Activated CD8-positive, alpha-beta memory T cell treated with anti-CD3 and anti-CD28 coated beads, Interleukin-2, amount 10 ng/mL, durations not matched to agents 7 days and 5 days (primary cell): ENCODE data around the gene RIMS4. TPM values are rescaled to one million over a fixed set of nuclear protein-coding genes. Genes with fewer than 3 reads are reported as not detected.

Source experiments
- ATAC-seq: fragments of 150-1000 bp; cut with Tn5 transposase; one replicate; pipeline ENCODE4 v1.10.0; 2021; ENCODE audit warnings: moderate library complexity
- CTCF ChIA-PET: fragments of 350-600 bp; sonication (Branson Sonifier 250); formaldehyde crosslinking; loops from one replicate; lab custom pipeline; 2021; ENCODE audit warnings: antibody characterized with exemption; lab: Charles Lee
- DNase-seq: peaks from one replicate; pipeline ENCODE4 v3.0.0-alpha.2; 2020
- H3K27ac Mint-ChIP-seq: one replicate; pipeline ENCODE4 v1.8.0; 2021; ENCODE audit warnings: mild to moderate bottlenecking, mixed read lengths
- H3K27me3 Mint-ChIP-seq: one replicate; pipeline ENCODE4 v1.8.0; 2021; ENCODE audit warnings: mixed read lengths
- H3K36me3 Mint-ChIP-seq: one replicate; pipeline ENCODE4 v1.8.0; 2021; ENCODE audit warnings: mild to moderate bottlenecking, mixed read lengths
- H3K4me1 Mint-ChIP-seq: one replicate; pipeline ENCODE4 v1.8.0; 2021; ENCODE audit warnings: mixed read lengths
- H3K4me3 Mint-ChIP-seq: one replicate; pipeline ENCODE4 v1.8.0; 2021; ENCODE audit warnings: mild to moderate bottlenecking, moderate library complexity, mixed read lengths
- H3K9me3 Mint-ChIP-seq: one replicate; pipeline ENCODE4 v1.8.0; 2022; ENCODE audit warnings: low read depth, mixed read lengths
- total RNA-seq, 2 experiments: library from RNA; stranded (reverse); gene quantifications; one replicate each; pipeline ENCODE4 v1.2.3, GENCODE V29; 2021

Gene RIMS4
- total RNA-seq, 2 experiments from 2014 or later, result not detected

GRCh38 chr20:44745598-44746366, 64.6 kb downstream of the RIMS4 start, which contains the start of gene KCNK15:
KCNK15 (plus strand) TSS chr20:44745865; CDS start chr20:44745911, 46 bp downstream.
- H3K36me3 Mint-ChIP-seq, result peaks cover 2% of the 10 kb centered on the region
- no peak within 1 kb of the TSS for H3K27ac Mint-ChIP-seq
- CTCF ChIA-PET, result no interaction called here
- peak within 1 kb of the TSS; percentile 52 for H3K4me3 Mint-ChIP-seq
- H3K27me3 Mint-ChIP-seq, result peaks cover 52% of the 10 kb centered on the region
- ATAC-seq, result peak; percentile 65
- H3K9me3 Mint-ChIP-seq, result no peaks in the 10 kb centered on the region
- peaks cover 8% of the 10 kb centered on the region for H3K4me1 Mint-ChIP-seq
- no peak for DNase-seq

- H3K36me3 Mint-ChIP-seq, result peaks cover 2% of the 10 kb centered on the region
- peaks cover 52% of the 10 kb centered on the region for H3K27me3 Mint-ChIP-seq
- CTCF ChIA-PET, result interaction anchor here (1.8 kb wide), 1 partner anchor 12 kb away, joined by 5 read pairs; no protein-coding TSS in a partner anchor
- H3K27ac Mint-ChIP-seq, result no peak overlapping the region
- DNase-seq, result no peak
- H3K9me3 Mint-ChIP-seq, result no peaks in the 10 kb centered on the region
- no peak overlapping the region for H3K4me3 Mint-ChIP-seq
- no peak for ATAC-seq
- peaks cover 8% of the 10 kb centered on the region for H3K4me1 Mint-ChIP-seq
These were observed 65.2 kb downstream of the RIMS4 start for GRCh38 chr20:44745122-44745597.

GRCh38 chr20:44743916-44744655, 66.3 kb downstream of the RIMS4 start:
- peaks cover 8% of the 10 kb centered on the region for H3K4me1 Mint-ChIP-seq
- H3K9me3 Mint-ChIP-seq, result no peaks in the 10 kb centered on the region
- H3K36me3 Mint-ChIP-seq, result peaks cover 2% of the 10 kb centered on the region
- no peak for DNase-seq
- CTCF ChIA-PET, result interaction anchor here (1.3 to 1.8 kb wide), 2 partner anchors 9 to 11 kb away, joined by 3 to 5 read pairs; no protein-coding TSS in a partner anchor
- peaks cover 48% of the 10 kb centered on the region for H3K27me3 Mint-ChIP-seq
- no peak overlapping the region for H3K27ac Mint-ChIP-seq
- ATAC-seq, result no peak
- H3K4me3 Mint-ChIP-seq, result no peak overlapping the region

GRCh38 chr20:44743080-44743701, 67.2 kb downstream of the RIMS4 start:
- Mint-ChIP-seq H3K36me3 (peaks cover 6% of the 10 kb centered on the region), H3K27ac (no peak overlapping the region), H3K4me1 (peaks cover 13% of the 10 kb centered on the region), H3K9me3 (no peaks in the 10 kb centered on the region), H3K4me3 (no peak overlapping the region), H3K27me3 (peaks cover 48% of the 10 kb centered on the region)
- DNase-seq, result no peak
- CTCF ChIA-PET, result interaction anchor here (0.9 to 1.8 kb wide), 3 partner anchors 10 to 58 kb away, joined by 3 to 5 read pairs (median 4); no protein-coding TSS in a partner anchor
- no peak for ATAC-seq

GRCh38 chr20:44742304-44743079, 67.9 kb downstream of the RIMS4 start:
- Mint-ChIP-seq H3K9me3 (no peaks in the 10 kb centered on the region), H3K4me1 (peaks cover 15% of the 10 kb centered on the region), H3K27ac (no peak overlapping the region), H3K36me3 (peaks cover 6% of the 10 kb centered on the region), H3K27me3 (peaks cover 46% of the 10 kb centered on the region), H3K4me3 (no peak overlapping the region)
- CTCF ChIA-PET, result interaction anchor here (0.9 to 1.6 kb wide), 3 partner anchors 11 to 59 kb away, joined by 3 to 4 read pairs (median 3); no protein-coding TSS in a partner anchor
- DNase-seq (no peak), ATAC-seq (no peak)

- Mint-ChIP-seq H3K36me3 (peaks cover 11% of the 10 kb centered on the region), H3K4me1 (peaks cover 23% of the 10 kb centered on the region), H3K27ac (no peak overlapping the region), H3K27me3 (peaks cover 28% of the 10 kb centered on the region), H3K4me3 (no peak overlapping the region), H3K9me3 (peaks cover 7% of the 10 kb centered on the region)
- ATAC-seq, result no peak
- no peak for DNase-seq
- CTCF ChIA-PET, result interaction anchor here (1.6 kb wide), 1 partner anchor 54 kb away, joined by 3 read pairs; no protein-coding TSS in a partner anchor
These were observed 70.4 kb downstream of the RIMS4 start for GRCh38 chr20:44739942-44740341.

- DNase-seq (peak; percentile 78), ATAC-seq (peak; percentile 71)
- peaks cover 11% of the 10 kb centered on the region for H3K36me3 Mint-ChIP-seq
- H3K4me3 Mint-ChIP-seq, result peak overlapping the region; percentile 64
- CTCF ChIA-PET, result interaction anchor here (1.1 to 3.3 kb wide), 4 partner anchors 9 to 56 kb away, joined by 3 to 18 read pairs (median 5); no protein-coding TSS in a partner anchor
- no peak overlapping the region for H3K27ac Mint-ChIP-seq
- peaks cover 7% of the 10 kb centered on the region for H3K9me3 Mint-ChIP-seq
- peaks cover 23% of the 10 kb centered on the region for H3K4me1 Mint-ChIP-seq
- H3K27me3 Mint-ChIP-seq, result peaks cover 20% of the 10 kb centered on the region
These were observed 71.4 kb downstream of the RIMS4 start for GRCh38 chr20:44738813-44739477.

- Mint-ChIP-seq H3K36me3 (peaks cover 12% of the 10 kb centered on the region), H3K4me1 (peaks cover 32% of the 10 kb centered on the region), H3K4me3 (no peak overlapping the region), H3K9me3 (peaks cover 7% of the 10 kb centered on the region), H3K27ac (no peak overlapping the region), H3K27me3 (peaks cover 9% of the 10 kb centered on the region)
- no peak for DNase-seq
- ATAC-seq, result no peak
- CTCF ChIA-PET, result interaction anchor here (0.8 to 3.3 kb wide), 4 partner anchors 10 to 130 kb away, joined by 3 to 18 read pairs (median 8); no protein-coding TSS in a partner anchor
These were observed 73.2 kb downstream of the RIMS4 start for GRCh38 chr20:44737116-44737515.

GRCh38 chr20:44736170-44737021, 74.0 kb downstream of the RIMS4 start:
- H3K4me1 Mint-ChIP-seq, result peaks cover 32% of the 10 kb centered on the region
- H3K9me3 Mint-ChIP-seq, result peaks cover 7% of the 10 kb centered on the region
- peak overlapping the region; percentile 49 for H3K4me3 Mint-ChIP-seq
- H3K27me3 Mint-ChIP-seq, result peaks cover 2% of the 10 kb centered on the region
- H3K36me3 Mint-ChIP-seq, result peaks cover 12% of the 10 kb centered on the region
- ATAC-seq (peak; percentile 58), DNase-seq (peak; percentile 52)
- peak overlapping the region; percentile 72 for H3K27ac Mint-ChIP-seq
- CTCF ChIA-PET, result interaction anchor here (1.6 to 3.3 kb wide), 3 partner anchors 11 to 53 kb away, joined by 6 to 18 read pairs (median 9); no protein-coding TSS in a partner anchor

- peaks cover 32% of the 10 kb centered on the region for H3K4me1 Mint-ChIP-seq
- H3K36me3 Mint-ChIP-seq, result peaks cover 12% of the 10 kb centered on the region
- no peaks in the 10 kb centered on the region for H3K27me3 Mint-ChIP-seq
- no peak overlapping the region for H3K27ac Mint-ChIP-seq
- ATAC-seq, result no peak
- H3K4me3 Mint-ChIP-seq, result peak overlapping the region; percentile 49
- DNase-seq, result no peak
- H3K9me3 Mint-ChIP-seq, result peaks cover 7% of the 10 kb centered on the region
- CTCF ChIA-PET, result no interaction called here
These were observed 74.6 kb downstream of the RIMS4 start for GRCh38 chr20:44735816-44736169.

GRCh38 chr20:44734938-44735337, 75.4 kb downstream of the RIMS4 start:
- Mint-ChIP-seq H3K27ac (no peak overlapping the region), H3K27me3 (no peaks in the 10 kb centered on the region), H3K9me3 (peaks cover 7% of the 10 kb centered on the region), H3K4me1 (peaks cover 32% of the 10 kb centered on the region), H3K4me3 (no peak overlapping the region), H3K36me3 (peaks cover 12% of the 10 kb centered on the region)
- ATAC-seq (no peak), DNase-seq (no peak)
- CTCF ChIA-PET, result interaction anchor here (4.5 kb wide), 1 partner anchor 50 kb away, joined by 76 read pairs; no protein-coding TSS in a partner anchor
